Astrocyte (in vitro differentiated cells and primary cell): Measurements from ENCODE around the gene INTS12.

ENCODE experiments used
- EZH2 ChIP-seq: IDR thresholded peaks from 2 replicates; pipeline ENCODE4 v1.6.1; 2012; ENCODE audit warnings: mild to moderate bottlenecking, low read length, inconsistent platforms; ENCODE audit not compliant: insufficient read depth
- TF ChIP-seq, protein P1 (sequence below): IDR thresholded peaks from 2 replicates; pipeline ENCODE4 v1.5.1; 2011; ENCODE audit warnings: low read depth, mild to moderate bottlenecking, inconsistent platforms, low read length, moderate library complexity; ENCODE audit not compliant: insufficient read depth

DNA sequence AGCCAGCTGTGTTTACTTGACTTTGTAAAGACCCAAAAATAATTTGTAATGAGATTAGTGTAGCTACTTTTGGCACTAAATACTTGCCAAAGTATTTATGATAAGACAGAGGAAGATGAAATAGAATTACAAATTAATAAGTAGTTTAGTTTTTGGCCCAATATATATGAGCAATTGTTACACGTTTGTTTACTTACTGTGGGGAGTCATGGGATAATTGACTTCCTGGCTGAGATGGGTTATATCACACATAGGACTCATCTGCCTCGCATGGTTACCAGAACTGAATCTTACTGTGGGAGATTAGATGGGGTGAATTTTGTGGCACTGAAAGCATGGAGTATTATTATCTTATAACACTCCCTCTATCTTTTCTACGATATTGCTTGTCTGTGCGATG lies 66.6 kb downstream of the INTS12 start:
- TF ChIP-seq, protein P1, sequence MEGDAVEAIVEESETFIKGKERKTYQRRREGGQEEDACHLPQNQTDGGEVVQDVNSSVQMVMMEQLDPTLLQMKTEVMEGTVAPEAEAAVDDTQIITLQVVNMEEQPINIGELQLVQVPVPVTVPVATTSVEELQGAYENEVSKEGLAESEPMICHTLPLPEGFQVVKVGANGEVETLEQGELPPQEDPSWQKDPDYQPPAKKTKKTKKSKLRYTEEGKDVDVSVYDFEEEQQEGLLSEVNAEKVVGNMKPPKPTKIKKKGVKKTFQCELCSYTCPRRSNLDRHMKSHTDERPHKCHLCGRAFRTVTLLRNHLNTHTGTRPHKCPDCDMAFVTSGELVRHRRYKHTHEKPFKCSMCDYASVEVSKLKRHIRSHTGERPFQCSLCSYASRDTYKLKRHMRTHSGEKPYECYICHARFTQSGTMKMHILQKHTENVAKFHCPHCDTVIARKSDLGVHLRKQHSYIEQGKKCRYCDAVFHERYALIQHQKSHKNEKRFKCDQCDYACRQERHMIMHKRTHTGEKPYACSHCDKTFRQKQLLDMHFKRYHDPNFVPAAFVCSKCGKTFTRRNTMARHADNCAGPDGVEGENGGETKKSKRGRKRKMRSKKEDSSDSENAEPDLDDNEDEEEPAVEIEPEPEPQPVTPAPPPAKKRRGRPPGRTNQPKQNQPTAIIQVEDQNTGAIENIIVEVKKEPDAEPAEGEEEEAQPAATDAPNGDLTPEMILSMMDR: no peak
- no peak for TF ChIP-seq EZH2
